CD8-positive, alpha-beta memory T cell (primary cell): ENCODE measurements around the gene JAG1. TPM values are rescaled to one million over a fixed set of nuclear protein-coding genes. Genes with fewer than 3 reads are reported as not detected.
"Not testable (repeated sequence)": the region's sequence is repeated elsewhere in the genome, so short reads cannot be mapped to it uniquely, and the experiment has no call there.

Experiments used
- CTCF ChIA-PET: fragments of 350-600 bp; sonication (Branson Sonifier 250); formaldehyde crosslinking; loops from one replicate; lab custom pipeline; 2021; ENCODE audit warnings: antibody characterized with exemption; lab: Charles Lee
- POLR2A ChIA-PET: fragments of 350-600 bp; sonication (Branson Sonifier 250); formaldehyde crosslinking; loops from one replicate; lab custom pipeline; 2021; ENCODE audit warnings: antibody characterized with exemption; lab: Charles Lee
- DNase-seq, 5 donors: peaks; one replicate each; pipeline versions ENCODE4 v3.0.0 to v3.0.0-alpha.2; 2020 to 2022; ENCODE audit warnings: mixed read lengths in 1 of 5
- H3K27ac ChIP-seq: one replicate; pipeline ENCODE4 v1.7.0; 2013; ENCODE audit warnings: low read depth, mild to moderate bottlenecking, low read length, moderate library complexity
- H3K27me3 ChIP-seq: 2 replicates; pipeline ENCODE4 v1.7.0; 2013; ENCODE audit warnings: low read length, mild to moderate bottlenecking; ENCODE audit not compliant: insufficient read depth, poor library complexity, severe bottlenecking
- H3K36me3 ChIP-seq: 2 replicates; pipeline ENCODE4 v1.7.0; 2013; ENCODE audit warnings: mild to moderate bottlenecking, low read length, moderate library complexity; ENCODE audit not compliant: insufficient read depth
- H3K4me1 ChIP-seq: 2 replicates; pipeline ENCODE4 v1.7.0; 2013; ENCODE audit warnings: mild to moderate bottlenecking, low read length, moderate library complexity; ENCODE audit not compliant: insufficient read depth
- H3K4me3 ChIP-seq: 2 replicates; pipeline ENCODE4 v1.7.0; 2013; ENCODE audit warnings: mild to moderate bottlenecking, low read length
- H3K9me3 ChIP-seq: 2 replicates; pipeline ENCODE4 v1.7.0; 2013; ENCODE audit warnings: mild to moderate bottlenecking, low read length
- H3K27ac Mint-ChIP-seq, 8 donors: one replicate each; pipeline ENCODE4 v1.8.0; 2020 to 2021; ENCODE audit warnings: mixed read lengths in 8 of 8, mild to moderate bottlenecking in 6 of 8, inconsistent platforms in 3 of 8, moderate library complexity in 3 of 8
- H3K27me3 Mint-ChIP-seq, 2 donors: one replicate each; pipeline ENCODE4 v1.8.0; 2020 to 2021; ENCODE audit warnings: mixed read lengths in 2 of 2, mild to moderate bottlenecking in 1 of 2, moderate library complexity in 1 of 2
- H3K36me3 Mint-ChIP-seq, 3 donors: one replicate each; pipeline ENCODE4 v1.8.0; 2020 to 2021; ENCODE audit warnings: mixed read lengths in 3 of 3, inconsistent platforms in 1 of 3, mild to moderate bottlenecking in 1 of 3
- H3K4me1 Mint-ChIP-seq, 3 donors: one replicate each; pipeline ENCODE4 v1.8.0; 2020 to 2021; ENCODE audit warnings: mixed read lengths in 3 of 3, inconsistent platforms in 1 of 3, mild to moderate bottlenecking in 1 of 3
- H3K4me3 Mint-ChIP-seq, 7 donors: one replicate each; pipeline ENCODE4 v1.8.0; 2020 to 2021; ENCODE audit warnings: mixed read lengths in 7 of 7, mild to moderate bottlenecking in 6 of 7, moderate library complexity in 4 of 7, inconsistent platforms in 2 of 7
- H3K9me3 Mint-ChIP-seq, 5 donors: one replicate each; pipeline ENCODE4 v1.8.0; 2020 to 2022; ENCODE audit warnings: mixed read lengths in 5 of 5, mild to moderate bottlenecking in 3 of 5, moderate library complexity in 2 of 5, inconsistent platforms in 1 of 5
- polyA plus RNA-seq: library from polyadenylated mRNA; unstranded; fragments of 300-500 nt; fragmentation: Illumina TruSeq; gene quantifications from one replicate; pipeline ENCODE4 v1.2.3, GENCODE V29; 2021
- total RNA-seq, 2 experiments: library from RNA; stranded (reverse); gene quantifications; one replicate each; pipeline ENCODE4 v1.2.3, GENCODE V29; 2021

The JAG1 gene
- total and polyA plus RNA-seq, 3 experiments from 2014 or later, result 0.11 to 0.24 (median 0.24) TPM

- peaks cover 0 to 1% (median 0%) of the 10 kb centered on the region in 5 donors for H3K9me3 Mint-ChIP-seq
- no peaks in the 10 kb centered on the region for H3K9me3 ChIP-seq
- H3K4me1 ChIP-seq, result no peaks in the 10 kb centered on the region
- H3K27ac Mint-ChIP-seq, result no peak overlapping the region
- peaks cover 10 to 17% (median 13%) of the 10 kb centered on the region in 3 donors for H3K36me3 Mint-ChIP-seq
- no peaks in the 10 kb centered on the region for H3K27me3 ChIP-seq
- POLR2A ChIA-PET, result no interaction called here
- no peak overlapping the region for H3K4me3 Mint-ChIP-seq
- no peaks in the 10 kb centered on the region for H3K36me3 ChIP-seq
- no peak for DNase-seq
- CTCF ChIA-PET, result no interaction called here
- H3K27ac ChIP-seq, result no peak overlapping the region
- no peaks in the 10 kb centered on the region for H3K27me3 Mint-ChIP-seq
- H3K4me3 ChIP-seq, result no peak overlapping the region
- no peaks in the 10 kb centered on the region for H3K4me1 Mint-ChIP-seq
These were observed 46.9 kb downstream of the JAG1 start for GRCh38 chr20:10626896-10627295.

GRCh38 chr20:10625641-10626040 is 48.2 kb downstream of the JAG1 start:
- no peaks in the 10 kb centered on the region for H3K27me3 ChIP-seq
- ChIA-PET POLR2A (no interaction called here), CTCF (no interaction called here)
- H3K4me1 ChIP-seq, result no peaks in the 10 kb centered on the region
- H3K27ac ChIP-seq, result no peak overlapping the region
- Mint-ChIP-seq H3K4me1 (no peaks in the 10 kb centered on the region), H3K27me3 (no peaks in the 10 kb centered on the region), H3K36me3 (peaks cover 16 to 19% (median 17%) of the 10 kb centered on the region in 3 donors), H3K27ac (no peak overlapping the region), H3K4me3 (no peak overlapping the region), H3K9me3 (peaks cover 0 to 1% (median 0%) of the 10 kb centered on the region in 5 donors)
- no peaks in the 10 kb centered on the region for H3K9me3 ChIP-seq
- no peak for DNase-seq
- H3K36me3 ChIP-seq, result no peaks in the 10 kb centered on the region
- H3K4me3 ChIP-seq, result no peak overlapping the region

GRCh38 chr20:10622657-10623418 is 51.0 kb downstream of the JAG1 start:
- H3K27me3 ChIP-seq, result no peaks in the 10 kb centered on the region
- POLR2A ChIA-PET, result no interaction called here

GRCh38 chr20:10621149-10621548 is 52.6 kb downstream of the JAG1 start:
- Histone ChIP-seq H3K4me3 (no peak overlapping the region), H3K9me3 (no peaks in the 10 kb centered on the region), H3K27me3 (no peaks in the 10 kb centered on the region), H3K27ac (no peak overlapping the region), H3K36me3 (no peaks in the 10 kb centered on the region), H3K4me1 (no peaks in the 10 kb centered on the region)
- Mint-ChIP-seq H3K4me3 (no peak overlapping the region), H3K36me3 (peaks cover 18 to 23% (median 22%) of the 10 kb centered on the region in 3 donors), H3K9me3 (peaks cover 0 to 1% (median 0%) of the 10 kb centered on the region in 5 donors), H3K27ac (no peak overlapping the region), H3K27me3 (no peaks in the 10 kb centered on the region), H3K4me1 (no peaks in the 10 kb centered on the region)
- no peak for DNase-seq
- CTCF ChIA-PET, result no interaction called here
- POLR2A ChIA-PET, result no interaction called here

More at GRCh38 chr20:10622657-10623418, 51.0 kb downstream of the JAG1 start:
- no peak overlapping the region for H3K27ac Mint-ChIP-seq
- Histone ChIP-seq H3K27ac (no peak overlapping the region), H3K9me3 (no peaks in the 10 kb centered on the region), H3K36me3 (no peaks in the 10 kb centered on the region), H3K4me1 (no peaks in the 10 kb centered on the region), H3K4me3 (no peak overlapping the region)
- peaks cover 0 to 1% (median 0%) of the 10 kb centered on the region in 5 donors for H3K9me3 Mint-ChIP-seq
- H3K36me3 Mint-ChIP-seq, result peaks cover 18 to 20% (median 19%) of the 10 kb centered on the region in 3 donors
- no peaks in the 10 kb centered on the region for H3K4me1 Mint-ChIP-seq
- H3K27me3 Mint-ChIP-seq, result no peaks in the 10 kb centered on the region
- CTCF ChIA-PET, result no interaction called here
- H3K4me3 Mint-ChIP-seq, result no peak overlapping the region
- DNase-seq, result no peak

GRCh38 chr20:10619427-10619826 is 54.4 kb downstream of the JAG1 start:
- H3K4me3 Mint-ChIP-seq, result no peak overlapping the region
- Histone ChIP-seq H3K27ac (no peak overlapping the region), H3K36me3 (no peaks in the 10 kb centered on the region), H3K4me1 (no peaks in the 10 kb centered on the region), H3K4me3 (no peak overlapping the region), H3K9me3 (no peaks in the 10 kb centered on the region), H3K27me3 (no peaks in the 10 kb centered on the region)
- no peaks in the 10 kb centered on the region for H3K27me3 Mint-ChIP-seq
- peaks cover 24 to 29% (median 24%) of the 10 kb centered on the region in 3 donors for H3K36me3 Mint-ChIP-seq
- H3K27ac Mint-ChIP-seq, result no peak overlapping the region
- CTCF ChIA-PET, result no interaction called here
- POLR2A ChIA-PET, result no interaction called here
- peaks cover 0 to 1% (median 0%) of the 10 kb centered on the region in 5 donors for H3K9me3 Mint-ChIP-seq
- no peaks in the 10 kb centered on the region for H3K4me1 Mint-ChIP-seq
- no peak for DNase-seq

GRCh38 chr20:10618611-10619245 is 55.1 kb downstream of the JAG1 start:
- ChIA-PET CTCF (no interaction called here), POLR2A (no interaction called here)
- Histone ChIP-seq H3K36me3 (no peaks in the 10 kb centered on the region), H3K27ac (no peak overlapping the region), H3K27me3 (no peaks in the 10 kb centered on the region), H3K4me3 (no peak overlapping the region), H3K9me3 (no peaks in the 10 kb centered on the region), H3K4me1 (no peaks in the 10 kb centered on the region)
- Mint-ChIP-seq H3K27me3 (no peaks in the 10 kb centered on the region), H3K4me1 (no peaks in the 10 kb centered on the region), H3K4me3 (no peak overlapping the region), H3K9me3 (peaks cover 0 to 1% (median 0%) of the 10 kb centered on the region in 5 donors), H3K36me3 (peaks cover 24 to 27% (median 26%) of the 10 kb centered on the region in 3 donors), H3K27ac (no peak overlapping the region)
- no peak for DNase-seq

GRCh38 chr20:10617549-10618133 is 56.2 kb downstream of the JAG1 start:
- H3K9me3 Mint-ChIP-seq, H3K27me3 Mint-ChIP-seq, H3K4me1 ChIP-seq, H3K36me3 ChIP-seq, POLR2A ChIA-PET, H3K27ac Mint-ChIP-seq, H3K4me3 Mint-ChIP-seq, H3K27me3 ChIP-seq, H3K9me3 ChIP-seq, H3K4me1 Mint-ChIP-seq, H3K4me3 ChIP-seq, H3K27ac ChIP-seq, DNase-seq: not testable (repeated sequence)
- CTCF ChIA-PET, result interaction anchor here (0.7 kb wide), 1 partner anchor 74 kb away, joined by 3 read pairs; no protein-coding TSS in a partner anchor
- H3K36me3 Mint-ChIP-seq, result peaks cover 24 to 33% (median 26%) of the 10 kb centered on the region in 3 donors

GRCh38 chr20:10616212-10616611 is 57.6 kb downstream of the JAG1 start:
- CTCF ChIA-PET, result no interaction called here
- H3K27me3 Mint-ChIP-seq, result no peaks in the 10 kb centered on the region
- no peak overlapping the region for H3K27ac Mint-ChIP-seq
- no peak for DNase-seq
- no peaks in the 10 kb centered on the region for H3K4me1 Mint-ChIP-seq
- H3K27ac ChIP-seq, result no peak overlapping the region
- no peaks in the 10 kb centered on the region for H3K9me3 Mint-ChIP-seq
- H3K36me3 ChIP-seq, result no peaks in the 10 kb centered on the region
- no peak overlapping the region for H3K4me3 Mint-ChIP-seq
- H3K9me3 ChIP-seq, result no peaks in the 10 kb centered on the region
- no peaks in the 10 kb centered on the region for H3K4me1 ChIP-seq
- POLR2A ChIA-PET, result no interaction called here
- no peaks in the 10 kb centered on the region for H3K27me3 ChIP-seq
- peaks cover 21 to 27% (median 25%) of the 10 kb centered on the region in 3 donors for H3K36me3 Mint-ChIP-seq
- H3K4me3 ChIP-seq, result no peak overlapping the region
